Natural killer cell treated with Interleukin-12 subunit alpha and Interleukin-12 subunit beta and Interleukin-15 and Interleukin-18, amount 100 ng/mL, for 72 hours (primary cell): ENCODE results near the gene CLEC20A. TPM values are rescaled to one million over a fixed set of nuclear protein-coding genes. Genes with fewer than 3 reads are reported as not detected.

Source experiments
- ATAC-seq, 2 donors: fragments of 150-1000 bp; cut with Tn5 transposase in 1 of 2; sonication (Bioruptor Pico), chemical (Tn5 transposase) in 1 of 2; 2 replicates each; pipeline ENCODE4 v1.10.0; 2021
- DNase-seq: peaks from one replicate; pipeline ENCODE4 v3.0.0; 2022; ENCODE audit warnings: low spot score
- H3K27ac Mint-ChIP-seq, 2 donors: 1 replicate in 1 of 2; 2 replicates in 1 of 2; pipeline ENCODE4 v1.8.0; 2022; ENCODE audit warnings: mixed read lengths in 2 of 2, mild to moderate bottlenecking in 1 of 2, moderate library complexity in 1 of 2
- H3K27me3 Mint-ChIP-seq, 2 donors: 1 replicate in 1 of 2; 2 replicates in 1 of 2; pipeline ENCODE4 v1.8.0; 2022; ENCODE audit warnings: mixed read lengths in 2 of 2
- H3K36me3 Mint-ChIP-seq: one replicate; pipeline ENCODE4 v1.8.0; 2022; ENCODE audit warnings: mixed read lengths
- H3K4me1 Mint-ChIP-seq, 2 donors: 1 replicate in 1 of 2; 2 replicates in 1 of 2; pipeline ENCODE4 v1.8.0; 2022; ENCODE audit warnings: low read depth in 2 of 2, mixed read lengths in 2 of 2, mild to moderate bottlenecking in 1 of 2
- H3K4me3 Mint-ChIP-seq: one replicate; pipeline ENCODE4 v1.8.0; 2022; ENCODE audit warnings: mixed read lengths
- H3K9me3 Mint-ChIP-seq: 2 replicates; pipeline ENCODE4 v1.8.0; 2022; ENCODE audit warnings: mixed read lengths
- total RNA-seq, 2 donors: library from RNA; stranded (reverse); gene quantifications; one replicate each; pipeline ENCODE4 v1.2.3, GENCODE V29; 2022

CLEC20A gene
- total RNA-seq, 2 donors from 2014 or later = not detected

- Mint-ChIP-seq H3K36me3 (no peaks in the 10 kb centered on the region), H3K27ac (no peak overlapping the region), H3K4me1 (no peaks in the 10 kb centered on the region), H3K4me3 (no peak overlapping the region), H3K27me3 (no peaks in the 10 kb centered on the region), H3K9me3 (no peaks in the 10 kb centered on the region)
- ATAC-seq (no peak), DNase-seq (peak; percentile 44)
These were observed 4.3 kb upstream of the CLEC20A start for GRCh38 chr1:178500936-178501554.

DNA sequence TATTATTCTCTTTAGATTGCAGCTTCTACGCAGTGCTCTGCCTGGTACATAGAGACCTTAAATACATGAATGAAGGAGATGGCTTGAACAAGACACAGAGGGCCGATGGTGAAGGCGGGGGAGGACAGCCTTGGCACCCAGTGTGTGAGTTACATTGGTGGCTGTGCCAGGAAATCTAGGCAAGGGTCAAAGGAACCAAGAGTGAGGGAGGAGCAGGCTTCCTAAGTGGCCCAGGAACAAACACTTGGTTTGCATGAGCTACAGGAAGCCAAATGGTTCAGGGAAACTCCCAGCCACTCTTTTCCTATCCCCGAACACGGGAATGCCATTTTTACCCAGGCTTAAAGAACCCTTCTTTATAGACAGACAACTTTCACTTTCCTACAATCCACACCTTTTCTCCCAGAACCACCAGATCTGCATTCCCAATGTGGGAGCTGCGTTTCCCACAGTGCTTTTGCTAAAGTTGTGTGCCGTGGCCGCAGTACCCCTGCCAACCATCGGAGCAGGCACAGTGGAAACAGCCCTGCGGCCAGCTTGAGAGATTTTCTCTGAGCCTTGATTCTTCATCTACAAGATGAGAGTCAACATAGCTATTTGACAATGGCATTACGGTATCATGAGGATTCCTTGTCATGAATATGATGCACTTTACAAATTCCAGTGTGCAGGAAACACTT lies 3.5 kb upstream of the CLEC20A start:
- no peaks in the 10 kb centered on the region for H3K9me3 Mint-ChIP-seq
- no peak overlapping the region for H3K27ac Mint-ChIP-seq
- H3K27me3 Mint-ChIP-seq = no peaks in the 10 kb centered on the region
- H3K36me3 Mint-ChIP-seq = no peaks in the 10 kb centered on the region
- ATAC-seq = no peak
- DNase-seq = peak; percentile 51
- H3K4me3 Mint-ChIP-seq = no peak overlapping the region
- H3K4me1 Mint-ChIP-seq = no peaks in the 10 kb centered on the region

DNA sequence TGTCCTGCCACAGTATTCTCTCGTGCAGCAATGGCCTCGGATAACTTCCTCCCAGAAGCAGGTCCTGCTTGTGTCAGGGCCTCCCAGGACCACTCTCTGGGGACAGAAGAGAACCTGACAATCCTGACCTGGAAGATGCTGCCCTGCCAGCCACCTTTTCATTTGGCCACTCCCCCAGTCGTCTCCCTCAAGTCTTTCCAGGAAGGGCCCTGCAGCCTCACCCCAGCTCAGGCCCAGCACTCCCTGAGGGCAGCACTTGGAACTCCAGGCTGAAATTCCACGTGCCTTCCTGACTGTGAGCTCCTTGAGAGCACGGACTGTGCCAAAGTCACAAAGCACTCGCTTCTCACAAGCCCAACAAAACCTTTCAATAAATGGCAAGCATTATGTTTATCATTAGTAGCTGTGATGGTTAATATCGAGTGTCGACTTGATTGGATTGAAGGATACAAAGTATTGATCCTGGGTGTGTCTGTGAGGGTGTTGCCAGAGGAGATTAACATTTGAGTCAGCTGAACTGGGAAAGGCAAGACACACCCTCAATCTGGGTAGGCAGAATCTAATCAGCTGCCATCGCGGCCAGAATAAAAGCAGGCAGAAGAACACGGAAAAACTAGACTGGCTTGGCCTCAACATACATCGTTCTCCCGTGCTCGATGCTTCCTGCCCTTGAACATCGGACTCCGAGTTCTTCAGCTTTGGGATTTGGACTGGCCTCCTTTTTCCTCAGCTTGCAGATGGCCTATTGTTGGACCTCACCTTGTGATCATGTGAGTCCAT lies 2.3 kb upstream of the CLEC20A start:
- no peak for ATAC-seq
- no peaks in the 10 kb centered on the region for H3K4me1 Mint-ChIP-seq
- H3K27me3 Mint-ChIP-seq = no peaks in the 10 kb centered on the region
- H3K9me3 Mint-ChIP-seq = no peaks in the 10 kb centered on the region
- H3K4me3 Mint-ChIP-seq = no peak overlapping the region
- H3K36me3 Mint-ChIP-seq = no peaks in the 10 kb centered on the region
- no peak overlapping the region for H3K27ac Mint-ChIP-seq
- peak; percentile 38 for DNase-seq

GRCh38 chr1:178497903-178498478 lies 1.2 kb upstream of the CLEC20A start:
- Mint-ChIP-seq H3K4me3 (no peak overlapping the region), H3K36me3 (no peaks in the 10 kb centered on the region), H3K4me1 (no peaks in the 10 kb centered on the region), H3K9me3 (no peaks in the 10 kb centered on the region), H3K27ac (no peak overlapping the region), H3K27me3 (no peaks in the 10 kb centered on the region)
- DNase-seq (peak; percentile 10), ATAC-seq (no peak)

DNA sequence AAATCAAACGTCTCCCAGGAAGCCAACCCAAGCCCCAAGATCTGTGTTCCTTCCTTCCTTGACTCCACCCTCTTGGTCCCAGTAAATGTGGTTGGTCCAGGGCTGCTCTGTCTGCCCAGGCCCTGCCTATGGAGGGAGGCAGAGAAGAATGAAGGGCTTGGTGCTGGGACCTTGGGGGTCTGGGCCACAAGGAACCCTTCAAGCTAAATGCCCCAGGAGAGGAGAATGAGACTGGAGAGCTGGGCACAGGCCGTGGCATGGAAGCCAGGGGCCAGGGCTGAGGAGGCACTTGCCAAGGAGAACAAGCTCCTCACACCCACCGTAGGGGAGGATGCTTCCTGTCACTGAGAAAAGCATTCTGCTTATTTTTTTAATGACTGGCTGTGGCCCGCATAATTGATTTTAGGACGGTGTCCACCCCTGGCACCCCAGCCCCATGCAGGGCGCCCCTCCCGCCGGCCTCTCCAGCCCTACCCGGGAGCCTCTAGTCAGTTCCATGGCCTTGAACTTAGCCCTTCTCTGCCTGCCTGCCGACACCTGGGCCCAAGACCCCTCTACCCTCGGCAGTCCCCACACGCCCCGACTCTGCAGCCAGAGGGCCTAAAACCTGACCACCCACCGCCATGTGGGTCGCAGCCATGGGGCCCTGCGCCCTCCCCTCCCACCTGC lies 889 bp downstream of the CLEC20A start:
- H3K36me3 Mint-ChIP-seq = no peaks in the 10 kb centered on the region
- H3K27me3 Mint-ChIP-seq = no peaks in the 10 kb centered on the region
- DNase-seq = peak; percentile 28
- H3K4me1 Mint-ChIP-seq = no peaks in the 10 kb centered on the region
- H3K4me3 Mint-ChIP-seq = no peak overlapping the region
- no peak for ATAC-seq
- H3K9me3 Mint-ChIP-seq = no peaks in the 10 kb centered on the region
- H3K27ac Mint-ChIP-seq = no peak overlapping the region

- Mint-ChIP-seq H3K27me3 (no peaks in the 10 kb centered on the region), H3K4me1 (no peaks in the 10 kb centered on the region), H3K36me3 (no peaks in the 10 kb centered on the region), H3K27ac (no peak overlapping the region), H3K9me3 (no peaks in the 10 kb centered on the region), H3K4me3 (no peak overlapping the region)
- no peak for ATAC-seq
- no peak for DNase-seq
These were observed 1.6 kb downstream of the CLEC20A start for GRCh38 chr1:178495158-178495557.

- H3K4me1 Mint-ChIP-seq = no peaks in the 10 kb centered on the region
- H3K36me3 Mint-ChIP-seq = no peaks in the 10 kb centered on the region
- H3K4me3 Mint-ChIP-seq = no peak overlapping the region
- H3K27me3 Mint-ChIP-seq = no peaks in the 10 kb centered on the region
- H3K27ac Mint-ChIP-seq = no peak overlapping the region
- no peaks in the 10 kb centered on the region for H3K9me3 Mint-ChIP-seq
- ATAC-seq = no peak
- peak; percentile 29 for DNase-seq
These were observed 2.2 kb downstream of the CLEC20A start for GRCh38 chr1:178494569-178494971.

- Mint-ChIP-seq H3K9me3 (no peaks in the 10 kb centered on the region), H3K4me3 (no peak overlapping the region), H3K27me3 (no peaks in the 10 kb centered on the region), H3K36me3 (no peaks in the 10 kb centered on the region), H3K27ac (no peak overlapping the region), H3K4me1 (no peaks in the 10 kb centered on the region)
- DNase-seq (peak; percentile 8), ATAC-seq (no peak)
These were observed 3.4 kb downstream of the CLEC20A start for GRCh38 chr1:178493301-178493741.

DNA sequence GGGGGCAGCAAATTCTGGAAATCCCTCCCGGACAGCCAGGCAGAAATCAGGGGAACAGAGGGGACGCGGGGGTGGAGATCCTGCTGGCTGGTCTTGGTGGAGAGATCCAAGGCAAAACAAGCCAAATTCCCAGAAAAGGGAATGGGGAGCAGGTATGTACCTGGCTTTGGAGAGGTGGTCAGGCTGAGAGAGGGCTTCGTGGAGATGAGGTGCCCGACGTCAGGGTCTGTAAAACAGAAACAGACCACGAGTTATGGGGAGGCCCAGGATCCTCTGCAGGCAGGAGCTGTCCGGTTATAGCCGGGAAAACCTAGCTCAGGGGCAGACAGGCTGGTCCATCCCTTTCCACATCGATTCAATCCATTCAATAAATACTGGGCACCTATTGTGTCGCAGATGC lies 4.4 kb downstream of the CLEC20A start:
- Mint-ChIP-seq H3K4me1 (no peaks in the 10 kb centered on the region), H3K9me3 (no peaks in the 10 kb centered on the region), H3K36me3 (no peaks in the 10 kb centered on the region), H3K27me3 (peaks cover 4 to 7% of the 10 kb centered on the region in 2 donors), H3K4me3 (no peak overlapping the region), H3K27ac (no peak overlapping the region)
- ATAC-seq = no peak
- peak; percentile 28 for DNase-seq

- no peak overlapping the region for H3K4me3 Mint-ChIP-seq
- peaks cover 6 to 7% of the 10 kb centered on the region in 2 donors for H3K27me3 Mint-ChIP-seq
- no peaks in the 10 kb centered on the region for H3K36me3 Mint-ChIP-seq
- ATAC-seq (no peak), DNase-seq (peak; percentile 23)
- no peaks in the 10 kb centered on the region for H3K4me1 Mint-ChIP-seq
- no peak overlapping the region for H3K27ac Mint-ChIP-seq
- no peaks in the 10 kb centered on the region for H3K9me3 Mint-ChIP-seq
These were observed 5.0 kb downstream of the CLEC20A start for GRCh38 chr1:178491721-178492120.

DNA sequence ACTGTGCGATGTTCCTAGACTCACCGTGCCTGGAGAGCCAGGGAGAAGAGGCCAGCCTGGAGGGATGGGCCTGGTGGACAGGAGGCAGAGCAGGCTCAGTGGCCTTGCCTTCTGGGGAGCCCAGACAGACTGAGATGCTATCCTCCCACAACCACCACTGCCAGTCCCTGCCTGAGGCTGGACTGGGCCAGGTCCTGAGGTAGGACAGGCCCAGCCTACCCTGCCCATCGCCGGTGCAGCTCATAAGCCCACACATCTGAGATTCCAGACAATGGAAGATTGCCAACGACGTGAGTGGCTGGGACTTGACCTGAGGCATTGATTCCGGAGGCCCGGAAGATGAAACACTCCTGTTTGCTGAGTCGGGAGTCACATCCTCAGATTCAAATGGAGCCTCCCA lies 5.8 kb downstream of the CLEC20A start:
- Mint-ChIP-seq H3K27ac (no peak overlapping the region), H3K4me1 (no peaks in the 10 kb centered on the region), H3K27me3 (peaks cover 6 to 7% of the 10 kb centered on the region in 2 donors), H3K4me3 (no peak overlapping the region), H3K36me3 (no peaks in the 10 kb centered on the region), H3K9me3 (no peaks in the 10 kb centered on the region)
- ATAC-seq (no peak), DNase-seq (peak; percentile 32)

DNA sequence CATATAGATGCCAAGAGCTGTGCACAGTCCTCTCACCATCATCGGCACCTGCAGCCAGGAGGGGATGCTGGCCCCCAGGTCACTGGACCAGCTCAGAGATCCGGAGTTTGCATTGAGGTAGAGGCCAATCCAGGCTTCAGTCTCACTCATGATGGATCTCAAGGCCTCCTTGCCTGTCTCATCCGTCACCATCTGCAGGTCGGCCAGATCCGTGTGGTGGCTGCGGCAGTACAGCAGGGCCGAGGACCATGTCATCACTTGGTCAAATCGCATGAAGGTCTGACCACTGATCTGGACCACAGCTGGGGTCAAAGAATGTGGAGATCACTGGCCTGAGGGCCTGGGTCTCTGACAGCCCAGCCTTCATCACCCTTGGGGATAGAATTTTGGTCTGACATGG lies 6.6 kb downstream of the CLEC20A start:
- Mint-ChIP-seq H3K4me3 (no peak overlapping the region), H3K27me3 (peaks cover 8 to 13% of the 10 kb centered on the region in 2 donors), H3K9me3 (no peaks in the 10 kb centered on the region), H3K4me1 (peaks cover 0 to 4% of the 10 kb centered on the region in 2 donors), H3K36me3 (no peaks in the 10 kb centered on the region), H3K27ac (no peak overlapping the region)
- ATAC-seq = no peak
- DNase-seq = peak; percentile 31

DNA sequence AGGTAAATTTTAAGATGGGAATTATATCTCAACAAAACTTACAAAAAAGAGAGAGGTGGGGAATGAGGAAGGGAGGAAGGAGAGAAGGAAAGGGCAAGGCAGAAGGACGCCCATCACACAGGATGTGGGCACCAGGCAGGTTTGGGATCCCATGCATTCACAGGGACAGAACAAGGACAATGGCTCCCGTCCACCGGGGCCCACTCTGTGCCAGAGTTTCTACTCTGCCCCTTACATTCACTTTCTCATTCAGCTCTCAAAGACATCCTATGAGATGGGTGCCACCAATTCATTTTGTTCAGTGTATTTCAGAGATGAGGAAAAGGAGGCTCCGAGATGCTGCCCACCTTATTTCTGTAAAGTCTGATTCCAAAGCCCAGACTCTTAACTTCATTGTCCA lies 7.4 kb downstream of the CLEC20A start:
- H3K27me3 Mint-ChIP-seq = peaks cover 8 to 15% of the 10 kb centered on the region in 2 donors
- no peak for DNase-seq
- H3K36me3 Mint-ChIP-seq = no peaks in the 10 kb centered on the region
- no peaks in the 10 kb centered on the region for H3K9me3 Mint-ChIP-seq
- H3K27ac Mint-ChIP-seq = no peak overlapping the region
- peaks cover 0 to 5% of the 10 kb centered on the region in 2 donors for H3K4me1 Mint-ChIP-seq
- ATAC-seq = no peak
- H3K4me3 Mint-ChIP-seq = no peak overlapping the region
